DOHH2 (cell line): ENCODE data around the gene RNF4.
"Not testable (repeated sequence)": the region's sequence is repeated elsewhere in the genome, so short reads cannot be mapped to it uniquely, and the experiment has no call there.

ENCODE experiments used
- H3F3A ChIP-seq: fragments of 200-600 bp; sonication (generic), shearing (Covaris generic); 2 replicates; pipeline ENCODE4 v1.6.0; 2016; ENCODE audit warnings: antibody characterized with exemption, mild to moderate bottlenecking; ENCODE audit not compliant: control insufficient read depth, insufficient read depth
- H3K27ac ChIP-seq: fragments of 200-600 bp; sonication (generic); 2 replicates; pipeline ENCODE4 v1.5.1; 2014; ENCODE audit warnings: low read depth, mild to moderate bottlenecking, low read length, moderate library complexity
- H3K27me3 ChIP-seq: fragments of 200-600 bp; sonication (generic); 2 replicates; pipeline ENCODE4 v1.6.1; 2014; ENCODE audit warnings: mild to moderate bottlenecking, low read length, mixed read lengths; ENCODE audit not compliant: control insufficient read depth
- H3K36me3 ChIP-seq: fragments of 200-600 bp; sonication (generic); 2 replicates; pipeline ENCODE4 v1.6.1; 2014; ENCODE audit warnings: mild to moderate bottlenecking, low read length, moderate library complexity, mixed read lengths; ENCODE audit not compliant: control insufficient read depth
- H3K4me1 ChIP-seq: fragments of 200-600 bp; sonication (generic); 2 replicates; pipeline ENCODE4 v1.6.1; 2014; ENCODE audit warnings: mild to moderate bottlenecking, low read length, mixed read lengths; ENCODE audit not compliant: control insufficient read depth
- H3K4me2 ChIP-seq: fragments of 200-600 bp; sonication (generic); 2 replicates; pipeline ENCODE4 v1.6.0; 2014; ENCODE audit warnings: mild to moderate bottlenecking, low read length, moderate library complexity
- H3K4me3 ChIP-seq: fragments of 200-600 bp; sonication (generic); 2 replicates; pipeline ENCODE4 v1.5.1; 2014; ENCODE audit warnings: mild to moderate bottlenecking, low read length, mixed read lengths
- H3K79me2 ChIP-seq: fragments of 200-600 bp; sonication (generic); 2 replicates; pipeline ENCODE4 v1.6.1; 2014; ENCODE audit warnings: mild to moderate bottlenecking, low read length, mixed read lengths; ENCODE audit not compliant: control insufficient read depth
- H3K9me2 ChIP-seq: fragments of 200-600 bp; sonication (generic); replicated peaks from 2 replicates; pipeline ENCODE4 v1.6.1; 2014; ENCODE audit warnings: mild to moderate bottlenecking, low read length, mixed read lengths; ENCODE audit not compliant: control insufficient read depth
- H3K9me3 ChIP-seq: fragments of 200-600 bp; sonication (generic); 2 replicates; pipeline ENCODE4 v1.6.1; 2014; ENCODE audit warnings: antibody characterized with exemption, low read length, mixed read lengths; ENCODE audit not compliant: control insufficient read depth, insufficient read depth
- H4K20me1 ChIP-seq: fragments of 200-600 bp; sonication (generic); 2 replicates; pipeline ENCODE4 v1.6.0; 2014; ENCODE audit warnings: low read depth, mild to moderate bottlenecking, antibody characterized with exemption, low read length, moderate library complexity; ENCODE audit not compliant: control insufficient read depth, insufficient read depth
- EZH2phosphoT487 ChIP-seq: fragments of 200-600 bp; sonication (generic); IDR thresholded peaks from 2 replicates; pipeline ENCODE4 v1.6.1; 2017; ENCODE audit warnings: borderline replicate concordance, mild to moderate bottlenecking, antibody characterized with exemption, low read length, moderate library complexity, mixed read lengths
- TF ChIP-seq, protein P1 (sequence below): fragments of 200-600 bp; sonication (generic); IDR thresholded peaks from one replicate; pipeline ENCODE4 v1.5.1; 2014; ENCODE audit warnings: antibody characterized with exemption, mild to moderate bottlenecking, low read depth, low read length; ENCODE audit not compliant: poor library complexity, severe bottlenecking

The RNF4 gene

DNA sequence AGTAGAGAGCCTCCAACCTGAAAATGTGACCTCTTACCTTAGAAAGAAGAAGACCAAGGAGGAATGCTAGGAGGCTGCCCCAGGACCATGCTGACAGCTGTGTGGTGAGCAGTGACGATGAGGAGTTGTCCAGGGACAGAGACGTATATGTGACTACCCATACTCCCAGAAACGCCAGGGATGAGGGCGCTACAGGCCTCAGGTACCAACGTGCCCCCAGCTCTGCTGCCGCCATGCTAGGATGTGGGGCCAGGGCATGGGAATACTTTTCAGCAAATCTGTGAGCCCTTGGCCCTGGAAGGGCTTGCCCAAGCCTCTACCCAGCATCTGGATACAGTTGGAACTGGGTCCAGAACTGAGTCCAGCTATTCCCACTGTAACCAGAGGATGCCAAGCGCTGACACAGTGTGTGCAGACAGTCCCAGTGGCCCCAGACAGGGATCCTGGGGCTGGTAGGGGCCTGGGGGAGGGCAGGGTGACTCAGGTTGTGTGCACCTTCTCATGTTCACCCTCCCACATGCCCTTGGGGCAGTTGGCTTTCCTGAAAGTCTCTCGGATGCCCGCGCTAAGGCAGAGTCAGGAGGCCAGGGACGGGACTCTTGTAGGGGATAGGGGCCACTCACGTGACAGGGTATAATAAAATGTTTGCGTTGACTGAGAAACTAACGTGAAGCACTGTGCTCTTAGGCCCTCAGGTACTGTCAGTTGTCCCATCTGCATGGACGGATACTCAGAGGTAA is 43.7 kb downstream of the RNF4 start:
- Histone ChIP-seq H3K27ac (no peak overlapping the region), H3K9me2 (no peaks in the 10 kb centered on the region), H4K20me1 (0 out of 2 replicates have a peak, but pooled peaks cover under 1% of the 10 kb centered on the region), H3K79me2 (peaks cover 21% of the 10 kb centered on the region), H3K4me1 (peaks cover 9% of the 10 kb centered on the region), H3K9me3 (no peaks in the 10 kb centered on the region), H3K4me2 (no peak overlapping the region), H3K27me3 (no peaks in the 10 kb centered on the region), H3K4me3 (no peak overlapping the region), H3K36me3 (peaks cover 79% of the 10 kb centered on the region), H3F3A (no peaks in the 10 kb centered on the region)
- no peak for TF ChIP-seq EZH2phosphoT487
- TF ChIP-seq, protein P1, sequence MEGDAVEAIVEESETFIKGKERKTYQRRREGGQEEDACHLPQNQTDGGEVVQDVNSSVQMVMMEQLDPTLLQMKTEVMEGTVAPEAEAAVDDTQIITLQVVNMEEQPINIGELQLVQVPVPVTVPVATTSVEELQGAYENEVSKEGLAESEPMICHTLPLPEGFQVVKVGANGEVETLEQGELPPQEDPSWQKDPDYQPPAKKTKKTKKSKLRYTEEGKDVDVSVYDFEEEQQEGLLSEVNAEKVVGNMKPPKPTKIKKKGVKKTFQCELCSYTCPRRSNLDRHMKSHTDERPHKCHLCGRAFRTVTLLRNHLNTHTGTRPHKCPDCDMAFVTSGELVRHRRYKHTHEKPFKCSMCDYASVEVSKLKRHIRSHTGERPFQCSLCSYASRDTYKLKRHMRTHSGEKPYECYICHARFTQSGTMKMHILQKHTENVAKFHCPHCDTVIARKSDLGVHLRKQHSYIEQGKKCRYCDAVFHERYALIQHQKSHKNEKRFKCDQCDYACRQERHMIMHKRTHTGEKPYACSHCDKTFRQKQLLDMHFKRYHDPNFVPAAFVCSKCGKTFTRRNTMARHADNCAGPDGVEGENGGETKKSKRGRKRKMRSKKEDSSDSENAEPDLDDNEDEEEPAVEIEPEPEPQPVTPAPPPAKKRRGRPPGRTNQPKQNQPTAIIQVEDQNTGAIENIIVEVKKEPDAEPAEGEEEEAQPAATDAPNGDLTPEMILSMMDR, result no peak

DNA sequence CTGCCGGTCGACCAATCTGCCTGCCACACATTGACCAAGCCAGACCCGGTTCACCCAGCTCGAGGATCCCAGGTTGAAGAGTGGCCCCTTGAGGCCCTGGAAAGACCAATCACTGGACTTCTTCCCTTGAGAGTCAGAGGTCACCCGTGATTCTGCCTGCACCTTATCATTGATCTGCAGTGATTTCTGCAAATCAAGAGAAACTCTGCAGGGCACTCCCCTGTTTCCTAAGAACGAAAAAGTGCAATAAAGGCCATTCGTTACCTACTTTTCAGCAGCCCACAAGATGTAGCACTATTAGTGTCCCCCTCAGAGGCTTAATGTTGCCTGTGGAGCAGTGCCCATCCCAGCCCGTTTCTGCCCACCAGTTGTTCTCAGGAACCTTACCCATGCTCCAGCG is 45.3 kb downstream of the RNF4 start:
- not testable (repeated sequence) for H3K9me3 ChIP-seq, H4K20me1 ChIP-seq, H3K27me3 ChIP-seq, H3K4me3 ChIP-seq, H3F3A ChIP-seq, H3K27ac ChIP-seq, H3K4me2 ChIP-seq, H3K4me1 ChIP-seq, H3K9me2 ChIP-seq
- H3K36me3 ChIP-seq, result peaks cover 65% of the 10 kb centered on the region
- H3K79me2 ChIP-seq, result peaks cover 12% of the 10 kb centered on the region

DNA sequence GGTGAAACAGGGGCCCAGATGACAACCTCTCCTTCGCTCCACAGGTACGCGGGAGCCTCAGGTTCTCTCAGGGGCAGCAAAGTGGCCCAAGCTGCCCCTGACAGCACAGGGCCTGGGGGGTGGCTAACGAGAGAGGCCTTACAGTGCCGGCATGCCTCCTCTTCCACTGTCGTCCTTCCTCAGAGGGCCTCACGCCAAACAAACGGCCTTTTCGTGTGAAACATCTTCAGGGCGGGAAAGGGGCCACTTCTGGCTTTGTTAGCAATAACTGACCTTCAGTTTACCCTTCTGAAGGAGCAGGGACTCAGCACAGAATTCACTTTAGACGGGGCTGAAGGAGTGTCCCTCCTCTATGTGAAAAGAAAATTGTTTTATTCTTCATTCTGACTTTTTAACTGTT is 46.0 kb downstream of the RNF4 start:
- not testable (repeated sequence) for H4K20me1 ChIP-seq, H3K27ac ChIP-seq, H3K4me1 ChIP-seq, H3K9me2 ChIP-seq, H3K4me3 ChIP-seq, H3K9me3 ChIP-seq, H3F3A ChIP-seq, H3K27me3 ChIP-seq, H3K4me2 ChIP-seq, H3K79me2 ChIP-seq
- H3K36me3 ChIP-seq, result peaks cover 58% of the 10 kb centered on the region

DNA sequence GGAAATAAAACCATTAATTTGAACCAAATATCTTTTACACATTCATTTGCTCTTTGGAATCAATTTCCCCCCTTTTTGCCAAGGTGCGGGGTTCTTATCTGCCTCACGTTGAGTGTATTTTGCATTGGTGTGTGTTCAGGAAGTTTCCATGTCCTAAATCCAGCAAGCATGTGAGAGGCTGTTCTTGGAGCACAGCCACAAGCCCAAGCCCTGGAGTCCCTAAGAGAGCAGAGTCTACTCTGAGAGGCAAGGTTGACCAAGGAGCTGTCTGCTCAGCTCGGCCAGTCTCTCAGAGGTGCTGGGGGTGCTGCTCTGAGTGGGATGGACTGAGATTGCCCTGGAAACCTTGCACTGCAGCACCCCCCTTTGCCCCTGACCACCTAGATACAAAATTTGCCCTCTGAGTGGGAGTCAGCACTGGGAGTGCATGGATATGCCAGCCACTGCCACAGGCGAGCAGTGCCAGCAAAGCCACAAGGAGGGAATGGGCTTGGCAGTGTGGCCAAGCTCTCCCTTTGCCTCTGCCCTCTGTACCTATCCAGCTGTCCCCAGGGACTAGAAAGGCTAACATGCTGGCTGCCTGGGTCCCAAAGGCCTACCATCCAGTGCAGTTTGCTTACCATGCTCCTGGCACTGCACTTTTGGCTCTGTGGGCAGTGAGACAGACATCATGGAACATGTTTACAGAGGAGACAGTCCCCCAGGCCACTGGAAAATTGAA is 47.1 kb downstream of the RNF4 start:
- no peaks in the 10 kb centered on the region for H3K79me2 ChIP-seq
- peaks cover 1% of the 10 kb centered on the region; the same call in 1 of the 2 replicates for H3K4me1 ChIP-seq
- no peak overlapping the region for H3K4me3 ChIP-seq
- TF ChIP-seq EZH2phosphoT487, result no peak
- TF ChIP-seq, protein P1, result no peak
- H3K36me3 ChIP-seq, result peaks cover 47% of the 10 kb centered on the region
- H3K9me3 ChIP-seq, result no peaks in the 10 kb centered on the region
- H3F3A ChIP-seq, result no peaks in the 10 kb centered on the region; the same call in 1 of the 2 replicates
- H4K20me1 ChIP-seq, result no peaks in the 10 kb centered on the region
- H3K27me3 ChIP-seq, result no peaks in the 10 kb centered on the region
- no peak overlapping the region for H3K4me2 ChIP-seq
- H3K27ac ChIP-seq, result no peak overlapping the region
- no peaks in the 10 kb centered on the region for H3K9me2 ChIP-seq
